ENCODE results near the gene MRPL43.

MRPL43 gene

GRCh38 chr10:100960251-100960650 lies 27.0 kb downstream of the MRPL43 start:
- Histone ChIP-seq H2BK5ac (ENCODE audit: low read depth, low read length, poor library complexity, severe bottlenecking) (no peak overlapping the region), H4K91ac (ENCODE audit: low read length) (no peak overlapping the region), H4K8ac (ENCODE audit: low read length) (no peak overlapping the region), H3K27ac (ENCODE audit: low read length, poor library complexity, severe bottlenecking) (no peak overlapping the region), H2BK15ac (ENCODE audit: low read depth, poor library complexity, severe bottlenecking) (no peak overlapping the region), H2BK12ac (ENCODE audit: low read length in 2 of 2) (no peak overlapping the region), H3K4me3 (ENCODE audit: insufficient read depth in 1 of 2, low read depth in 1 of 2, low read length in 2 of 2) (no peak overlapping the region), H3K14ac (ENCODE audit: low read length in 2 of 2) (no peak overlapping the region), H3K4me2 (ENCODE audit: low read length, poor library complexity, severe bottlenecking) (no peak overlapping the region), H3K9me3 (ENCODE audit: control insufficient read depth, low read length) (no peaks in the 10 kb centered on the region), H3K36me3 (ENCODE audit: control insufficient read depth in 1 of 2, insufficient read depth in 2 of 2, low read depth in 1 of 2, low read length in 2 of 2) (peaks cover 15 to 91% of the 10 kb centered on the region in 2 experiments), H3K9ac (ENCODE audit: low read length) (no peak overlapping the region), H3K4me1 (ENCODE audit: control insufficient read depth, insufficient read depth, low read depth, low read length) (no peaks in the 10 kb centered on the region), H3K79me1 (replicated peaks; ENCODE audit: low read length, poor library complexity, severe bottlenecking) (peaks cover 4% of the 10 kb centered on the region), H3K27me3 (ENCODE audit: control insufficient read depth in 1 of 2, insufficient read depth in 1 of 2, low read length in 2 of 2) (no peaks in the 10 kb centered on the region), H2BK120ac (ENCODE audit: low read depth, low read length) (no peak overlapping the region), H2AK5ac (ENCODE audit: low read length, severe bottlenecking) (no peak overlapping the region), H3K23ac (ENCODE audit: low read length in 2 of 2) (no peak overlapping the region), H2AFZ (ENCODE audit: low read depth, low read length) (no peak overlapping the region), H3K18ac (ENCODE audit: low read depth in 1 of 2, low read length in 2 of 2) (no peak overlapping the region), H3K4ac (ENCODE audit: low read depth in 1 of 2, low read length in 2 of 2) (no peak overlapping the region)
- no peak for DNase-seq

- no peak overlapping the region for H4K8ac ChIP-seq (ENCODE audit: low read length)
- no peak overlapping the region for H3K27ac ChIP-seq (ENCODE audit: low read length, poor library complexity, severe bottlenecking)
- H4K91ac ChIP-seq (ENCODE audit: low read length): no peak overlapping the region
- no peak overlapping the region for H3K4ac ChIP-seq (ENCODE audit: low read depth in 1 of 2, low read length in 2 of 2)
- H3K9me3 ChIP-seq (ENCODE audit: control insufficient read depth, low read length): no peaks in the 10 kb centered on the region
- no peak overlapping the region for H3K4me3 ChIP-seq (ENCODE audit: insufficient read depth in 1 of 2, low read depth in 1 of 2, low read length in 2 of 2)
- H3K9ac ChIP-seq (ENCODE audit: low read length): no peak overlapping the region
- H3K4me1 ChIP-seq (ENCODE audit: control insufficient read depth, insufficient read depth, low read depth, low read length): no peaks in the 10 kb centered on the region
- no peak overlapping the region for H2BK15ac ChIP-seq (ENCODE audit: low read depth, poor library complexity, severe bottlenecking)
- H2AFZ ChIP-seq (ENCODE audit: low read depth, low read length): no peak overlapping the region
- H3K4me2 ChIP-seq (ENCODE audit: low read length, poor library complexity, severe bottlenecking): no peak overlapping the region
- no peak overlapping the region for H2BK12ac ChIP-seq (ENCODE audit: low read length in 2 of 2)
- H3K14ac ChIP-seq (ENCODE audit: low read length in 2 of 2): no peak overlapping the region
- H3K36me3 ChIP-seq (ENCODE audit: control insufficient read depth in 1 of 2, insufficient read depth in 2 of 2, low read depth in 1 of 2, low read length in 2 of 2): peaks cover 26 to 81% of the 10 kb centered on the region in 2 experiments
- WGBS: 100% methylated on average over 2 of the region's 3 CpGs
- no peak overlapping the region for H3K23ac ChIP-seq (ENCODE audit: low read length in 2 of 2)
- H2BK120ac ChIP-seq (ENCODE audit: low read depth, low read length): no peak overlapping the region
- H3K27me3 ChIP-seq (ENCODE audit: control insufficient read depth in 1 of 2, insufficient read depth in 1 of 2, low read length in 2 of 2): no peaks in the 10 kb centered on the region
- H2BK5ac ChIP-seq (ENCODE audit: low read depth, low read length, poor library complexity, severe bottlenecking): no peak overlapping the region
- DNase-seq: no peak
- no peak overlapping the region for H2AK5ac ChIP-seq (ENCODE audit: low read length, severe bottlenecking)
- H3K18ac ChIP-seq (ENCODE audit: low read depth in 1 of 2, low read length in 2 of 2): no peak overlapping the region
- peaks cover 3% of the 10 kb centered on the region for H3K79me1 ChIP-seq (replicated peaks; ENCODE audit: low read length, poor library complexity, severe bottlenecking)
These were observed 38.4 kb downstream of the MRPL43 start for GRCh38 chr10:100948916-100949315.

- H3K14ac ChIP-seq (ENCODE audit: low read length in 2 of 2): no peak overlapping the region
- no peak overlapping the region for H3K4me2 ChIP-seq (ENCODE audit: low read length, poor library complexity, severe bottlenecking)
- no peak overlapping the region for H3K9ac ChIP-seq (ENCODE audit: low read length)
These were observed 41.5 kb downstream of the MRPL43 start for GRCh38 chr10:100945754-100946153.

GRCh38 chr10:100943508-100943907 lies 43.8 kb downstream of the MRPL43 start:
- Histone ChIP-seq H2AFZ (ENCODE audit: low read depth, low read length) (no peak overlapping the region), H3K14ac (ENCODE audit: low read length in 2 of 2) (no peak overlapping the region), H3K36me3 (ENCODE audit: control insufficient read depth in 1 of 2, insufficient read depth in 2 of 2, low read depth in 1 of 2, low read length in 2 of 2) (peaks cover 22 to 95% of the 10 kb centered on the region in 2 experiments), H3K4me2 (ENCODE audit: low read length, poor library complexity, severe bottlenecking) (no peak overlapping the region), H3K27ac (ENCODE audit: low read length, poor library complexity, severe bottlenecking) (no peak overlapping the region), H3K4me1 (ENCODE audit: control insufficient read depth, insufficient read depth, low read depth, low read length) (peaks cover 2% of the 10 kb centered on the region), H3K79me1 (replicated peaks; ENCODE audit: low read length, poor library complexity, severe bottlenecking) (peaks cover 4% of the 10 kb centered on the region), H3K4ac (ENCODE audit: low read depth in 1 of 2, low read length in 2 of 2) (no peak overlapping the region), H3K18ac (ENCODE audit: low read depth in 1 of 2, low read length in 2 of 2) (no peak overlapping the region), H3K9ac (ENCODE audit: low read length) (no peak overlapping the region), H3K27me3 (ENCODE audit: control insufficient read depth in 1 of 2, insufficient read depth in 1 of 2, low read length in 2 of 2) (no peaks in the 10 kb centered on the region), H2AK5ac (ENCODE audit: low read length, severe bottlenecking) (no peak overlapping the region), H2BK15ac (ENCODE audit: low read depth, poor library complexity, severe bottlenecking) (no peak overlapping the region), H3K9me3 (ENCODE audit: control insufficient read depth, low read length) (no peaks in the 10 kb centered on the region), H3K23ac (ENCODE audit: low read length in 2 of 2) (no peak overlapping the region), H2BK12ac (ENCODE audit: low read length in 2 of 2) (no peak overlapping the region), H4K8ac (ENCODE audit: low read length) (no peak overlapping the region), H2BK120ac (ENCODE audit: low read depth, low read length) (no peak overlapping the region), H4K91ac (ENCODE audit: low read length) (no peak overlapping the region), H3K4me3 (ENCODE audit: insufficient read depth in 1 of 2, low read depth in 1 of 2, low read length in 2 of 2) (no peak overlapping the region), H2BK5ac (ENCODE audit: low read depth, low read length, poor library complexity, severe bottlenecking) (no peak overlapping the region)
- DNase-seq: no peak

More at GRCh38 chr10:100945754-100946153, 41.5 kb downstream of the MRPL43 start:
- H2BK12ac ChIP-seq (ENCODE audit: low read length in 2 of 2): no peak overlapping the region
- no peaks in the 10 kb centered on the region for H3K27me3 ChIP-seq (ENCODE audit: control insufficient read depth in 1 of 2, insufficient read depth in 1 of 2, low read length in 2 of 2)
- no peak for DNase-seq
- no peak overlapping the region for H2BK5ac ChIP-seq (ENCODE audit: low read depth, low read length, poor library complexity, severe bottlenecking)
- H3K79me1 ChIP-seq (replicated peaks; ENCODE audit: low read length, poor library complexity, severe bottlenecking): no peaks in the 10 kb centered on the region
- H2AK5ac ChIP-seq (ENCODE audit: low read length, severe bottlenecking): no peak overlapping the region
- peaks cover 18 to 96% of the 10 kb centered on the region in 2 experiments for H3K36me3 ChIP-seq (ENCODE audit: control insufficient read depth in 1 of 2, insufficient read depth in 2 of 2, low read depth in 1 of 2, low read length in 2 of 2)
- H2AFZ ChIP-seq (ENCODE audit: low read depth, low read length): no peak overlapping the region
- no peak overlapping the region for H3K27ac ChIP-seq (ENCODE audit: low read length, poor library complexity, severe bottlenecking)
- H3K9me3 ChIP-seq (ENCODE audit: control insufficient read depth, low read length): no peaks in the 10 kb centered on the region
- no peaks in the 10 kb centered on the region for H3K4me1 ChIP-seq (ENCODE audit: control insufficient read depth, insufficient read depth, low read depth, low read length)
- no peak overlapping the region for H2BK120ac ChIP-seq (ENCODE audit: low read depth, low read length)
- no peak overlapping the region for H2BK15ac ChIP-seq (ENCODE audit: low read depth, poor library complexity, severe bottlenecking)
- no peak overlapping the region for H3K23ac ChIP-seq (ENCODE audit: low read length in 2 of 2)
- H4K8ac ChIP-seq (ENCODE audit: low read length): no peak overlapping the region
- H3K4me3 ChIP-seq (ENCODE audit: insufficient read depth in 1 of 2, low read depth in 1 of 2, low read length in 2 of 2): no peak overlapping the region
- no peak overlapping the region for H3K4ac ChIP-seq (ENCODE audit: low read depth in 1 of 2, low read length in 2 of 2)
- no peak overlapping the region for H4K91ac ChIP-seq (ENCODE audit: low read length)
- no peak overlapping the region for H3K18ac ChIP-seq (ENCODE audit: low read depth in 1 of 2, low read length in 2 of 2)
